Tibial artery (tissue), 4 donors: ENCODE results near the gene TUBB4B.

Experiments
- DNase-seq, 2 donors: peaks; one replicate each; pipeline ENCODE4 v3.0.0-alpha.2; 2019
- H3K27ac ChIP-seq, 2 donors: fragments of 200-600 bp; sonication (generic) in 1 of 2; 1 replicate in 1 of 2; 2 replicates in 1 of 2; pipeline ENCODE4 v1.5.1; 2018 to 2019; ENCODE audit warnings: mild to moderate bottlenecking in 1 of 2
- H3K27me3 ChIP-seq, 2 donors: fragments of 200-600 bp; sonication (generic) in 1 of 2; one replicate each; pipeline versions ENCODE4 v1.5.1 to v1.6.0; 2016 to 2019
- H3K36me3 ChIP-seq, 3 donors: fragments of 200-600 bp; sonication (generic) in 2 of 3; one replicate each; pipeline ENCODE4 v1.5.1; 2016 to 2019; ENCODE audit warnings: mild to moderate bottlenecking in 2 of 3
- H3K4me1 ChIP-seq, 4 donors: fragments of 200-600 bp; sonication (generic) in 2 of 4; 1 replicate in 3 of 4; 2 replicates in 1 of 4; pipeline ENCODE4 v1.5.1; 2016 to 2019
- H3K4me3 ChIP-seq, 2 donors: fragments of 200-600 bp; sonication (generic) in 1 of 2; 1 replicate in 1 of 2; 2 replicates in 1 of 2; pipeline ENCODE4 v1.5.1; 2018 to 2019; ENCODE audit warnings: mild to moderate bottlenecking in 2 of 2
- H3K9me3 ChIP-seq, 3 donors: fragments of 200-600 bp; sonication (generic) in 1 of 3; one replicate each; pipeline ENCODE4 v1.5.1; 2016 to 2019
- CTCF ChIP-seq, 2 experiments: fragments of 200-600 bp in 1 of 2; fragments of 450-650 bp in 1 of 2; IDR thresholded peaks; one replicate each; pipeline ENCODE4 v1.5.1; 2017 to 2019; ENCODE audit warnings: antibody characterized with exemption in 2 of 2, mild to moderate bottlenecking in 1 of 2, moderate library complexity in 1 of 2
- intact Hi-C: fragments of 100-400 bp; cut with DNase I; formaldehyde crosslinking; loops from one replicate; pipeline ENCODE4 v1.15.0; 2023; ENCODE audit warnings: low total_unique reads

The TUBB4B gene

GRCh38 chr9:137245450-137246421 is 4.6 kb downstream of the TUBB4B start:
- TF ChIP-seq CTCF (IDR thresholded peaks at IDR 0.05), result no peak
- Histone ChIP-seq H3K36me3 (peaks cover 8 to 23% (median 21%) of the 10 kb centered on the region in 3 donors), H3K27ac (no peak overlapping the region), H3K4me3 (no peak overlapping the region), H3K4me1 (peaks cover 0 to 22% (median 19%) of the 10 kb centered on the region in 4 donors), H3K27me3 (peaks cover 0 to 9% of the 10 kb centered on the region in 2 donors), H3K9me3 (no peaks in the 10 kb centered on the region)
- intact Hi-C loops, result no loop called here
- DNase-seq, result no peak

GRCh38 chr9:137247135-137247915 is 6.2 kb downstream of the TUBB4B start:
- Histone ChIP-seq H3K4me1 (peaks cover 0 to 16% (median 13%) of the 10 kb centered on the region in 4 donors), H3K27me3 (peaks cover 0 to 25% of the 10 kb centered on the region in 2 donors), H3K27ac (no peak overlapping the region), H3K4me3 (no peak overlapping the region), H3K36me3 (peaks cover 7 to 17% (median 17%) of the 10 kb centered on the region in 3 donors), H3K9me3 (no peaks in the 10 kb centered on the region)
- TF ChIP-seq CTCF (IDR thresholded peaks at IDR 0.05), result no peak
- intact Hi-C loops, result no loop called here
- DNase-seq, result no peak

GRCh38 chr9:137247916-137248175 is 6.8 kb downstream of the TUBB4B start:
- intact Hi-C loops, result no loop called here
- no peak for TF ChIP-seq CTCF (IDR thresholded peaks at IDR 0.05)
- H3K4me3 ChIP-seq, result no peak overlapping the region

GRCh38 chr9:137250329-137251193 is 9.5 kb downstream of the TUBB4B start:
- DNase-seq, result no peak
- TF ChIP-seq CTCF (IDR thresholded peaks at IDR 0.05), result no peak
- Histone ChIP-seq H3K27me3 (peaks cover 0 to 33% of the 10 kb centered on the region in 2 donors), H3K36me3 (no peaks in the 10 kb centered on the region), H3K4me1 (peaks cover 0 to 12% (median 9%) of the 10 kb centered on the region in 4 donors), H3K4me3 (no peak overlapping the region), H3K9me3 (no peaks in the 10 kb centered on the region), H3K27ac (no peak overlapping the region)
- intact Hi-C loops, result no loop called here

More at GRCh38 chr9:137247916-137248175, 6.8 kb downstream of the TUBB4B start:
- peaks cover 0 to 30% of the 10 kb centered on the region in 2 donors for H3K27me3 ChIP-seq
- peaks cover 2 to 11% (median 11%) of the 10 kb centered on the region in 3 donors for H3K36me3 ChIP-seq
- H3K4me1 ChIP-seq, result peaks cover 0 to 10% (median 8%) of the 10 kb centered on the region in 4 donors
- no peak overlapping the region for H3K27ac ChIP-seq
- no peak for DNase-seq
- no peaks in the 10 kb centered on the region for H3K9me3 ChIP-seq

GRCh38 chr9:137251194-137251461 is 10.0 kb downstream of the TUBB4B start, which contains the start of gene STPG3:
TSS of gene STPG3 (plus strand) at chr9:137251286. CDS start at chr9:137251287, 1 bp downstream.
- no peak within 1 kb of the TSS for H3K4me3 ChIP-seq
- H3K9me3 ChIP-seq, result no peaks in the 10 kb centered on the region
- no peak within 1 kb of the TSS for H3K27ac ChIP-seq
- no peak for TF ChIP-seq CTCF (IDR thresholded peaks at IDR 0.05)
- intact Hi-C loops, result no loop called here
- H3K27me3 ChIP-seq, result peaks cover 0 to 33% of the 10 kb centered on the region in 2 donors
- H3K4me1 ChIP-seq, result peaks cover 0 to 17% (median 13%) of the 10 kb centered on the region in 4 donors
- DNase-seq, result no peak
- no peaks in the 10 kb centered on the region for H3K36me3 ChIP-seq
